NCI-H510A treated with DMSO at 0.1 percent for 48 hours (cell line): Measurements from ENCODE around the gene TOM1L1.
A peak's percentile ranks its signal among the peaks of the same experiment; 100 is the strongest.
"Not testable (repeated sequence)": the region's sequence is repeated elsewhere in the genome, so short reads cannot be mapped to it uniquely, and the experiment has no call there.

Source experiments
- DNase-seq: peaks from one replicate; lab custom pipeline; 2025; lab: John Stamatoyannopoulos, UW

Gene TOM1L1, protein sequence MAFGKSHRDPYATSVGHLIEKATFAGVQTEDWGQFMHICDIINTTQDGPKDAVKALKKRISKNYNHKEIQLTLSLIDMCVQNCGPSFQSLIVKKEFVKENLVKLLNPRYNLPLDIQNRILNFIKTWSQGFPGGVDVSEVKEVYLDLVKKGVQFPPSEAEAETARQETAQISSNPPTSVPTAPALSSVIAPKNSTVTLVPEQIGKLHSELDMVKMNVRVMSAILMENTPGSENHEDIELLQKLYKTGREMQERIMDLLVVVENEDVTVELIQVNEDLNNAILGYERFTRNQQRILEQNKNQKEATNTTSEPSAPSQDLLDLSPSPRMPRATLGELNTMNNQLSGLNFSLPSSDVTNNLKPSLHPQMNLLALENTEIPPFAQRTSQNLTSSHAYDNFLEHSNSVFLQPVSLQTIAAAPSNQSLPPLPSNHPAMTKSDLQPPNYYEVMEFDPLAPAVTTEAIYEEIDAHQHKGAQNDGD

GRCh38 chr17:54900457-54901229, at the start of gene TOM1L1:
Gene TOM1L1 (plus strand): TSS chr17:54900852. CDS start chr17:54900866, 14 bp downstream.
- peak; percentile 95 for DNase-seq

DNA sequence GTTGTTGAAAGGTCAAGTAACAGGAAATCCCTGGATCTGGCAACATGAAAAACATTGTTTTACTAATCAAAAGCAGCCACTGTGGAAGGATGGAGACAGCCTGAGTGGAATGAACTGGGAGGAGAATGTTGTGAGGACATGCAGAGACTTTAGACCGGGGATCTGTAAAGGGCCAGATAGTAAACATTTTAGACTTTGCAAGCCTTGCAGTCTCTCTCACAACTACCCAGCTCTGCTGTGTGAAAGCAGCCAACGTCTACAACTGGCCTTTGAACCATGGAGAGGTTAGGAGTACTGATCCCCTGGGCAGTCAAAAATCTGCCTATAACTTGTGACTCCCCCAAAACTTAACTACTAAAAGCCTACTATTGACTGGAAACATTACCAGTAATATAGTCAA, 41.5 kb upstream of the TOM1L1 start:
- DNase-seq, result no peak

DNA sequence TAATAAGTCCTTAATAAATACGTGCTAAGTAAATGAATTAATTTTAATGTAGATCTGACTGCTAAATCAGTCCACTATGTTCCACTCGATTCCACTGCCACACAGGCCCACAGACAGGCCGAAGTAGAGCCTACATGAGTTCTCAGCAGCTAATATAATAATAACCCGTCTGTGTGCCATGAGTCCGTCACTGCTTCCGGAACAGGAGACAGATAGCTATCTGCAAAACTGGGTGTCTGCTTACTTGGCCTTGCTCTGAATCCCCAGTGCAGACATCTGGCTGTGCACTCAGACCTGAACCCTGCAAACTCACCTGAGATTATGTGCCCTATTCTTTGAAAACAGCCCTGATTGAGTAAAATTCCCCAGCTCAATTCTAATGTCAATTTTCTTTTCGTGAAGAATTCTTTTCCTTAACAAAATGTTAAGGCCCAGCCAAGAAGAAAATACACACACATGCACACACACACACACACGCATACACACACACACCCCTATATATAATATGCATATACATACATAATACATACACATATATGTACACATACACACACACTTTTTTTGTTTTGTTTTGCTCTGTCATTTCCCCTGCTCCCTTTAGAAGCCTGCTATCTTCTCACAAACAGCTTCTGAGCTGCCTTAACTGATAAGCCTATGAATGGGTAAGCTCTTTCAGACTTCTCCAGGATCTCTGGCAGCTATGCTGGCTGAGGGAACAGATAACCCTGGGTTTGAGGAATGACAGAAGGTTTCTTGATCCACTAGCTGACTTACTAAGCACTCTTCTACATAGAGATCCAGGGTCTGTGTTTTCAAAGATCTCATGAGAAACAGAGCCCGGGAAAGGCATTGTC, 39.8 kb upstream of the TOM1L1 start:
- no peak for DNase-seq

DNA sequence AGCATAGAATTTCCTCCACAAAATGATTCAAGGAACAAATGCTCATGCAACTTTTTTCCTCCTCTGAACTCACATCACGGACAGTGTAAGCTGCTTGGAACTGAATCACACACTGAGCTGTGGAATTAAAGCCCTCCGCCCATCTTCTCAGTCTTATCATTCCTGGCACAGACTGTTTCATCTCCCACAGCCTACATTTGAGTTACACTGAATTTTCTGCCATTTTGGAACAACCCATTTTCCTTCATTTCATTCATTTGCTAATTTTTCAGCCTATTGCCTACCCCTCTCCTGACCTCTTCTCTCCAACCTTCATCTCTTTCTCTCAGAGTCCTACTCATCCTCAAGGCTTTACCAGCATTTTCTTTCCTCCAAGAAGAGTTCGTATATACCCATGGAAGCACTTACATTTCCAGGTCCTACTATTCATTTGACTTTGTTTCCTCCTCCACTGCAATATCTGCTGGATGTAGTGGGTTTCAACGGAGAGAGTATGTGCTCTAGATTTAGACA, 39.1 kb upstream of the TOM1L1 start:
- DNase-seq, result no peak

- no peak for DNase-seq
These were observed 37.5 kb upstream of the TOM1L1 start for GRCh38 chr17:54863176-54863575.

GRCh38 chr17:54864070-54864469, 36.6 kb upstream of the TOM1L1 start:
- no peak for DNase-seq

DNA sequence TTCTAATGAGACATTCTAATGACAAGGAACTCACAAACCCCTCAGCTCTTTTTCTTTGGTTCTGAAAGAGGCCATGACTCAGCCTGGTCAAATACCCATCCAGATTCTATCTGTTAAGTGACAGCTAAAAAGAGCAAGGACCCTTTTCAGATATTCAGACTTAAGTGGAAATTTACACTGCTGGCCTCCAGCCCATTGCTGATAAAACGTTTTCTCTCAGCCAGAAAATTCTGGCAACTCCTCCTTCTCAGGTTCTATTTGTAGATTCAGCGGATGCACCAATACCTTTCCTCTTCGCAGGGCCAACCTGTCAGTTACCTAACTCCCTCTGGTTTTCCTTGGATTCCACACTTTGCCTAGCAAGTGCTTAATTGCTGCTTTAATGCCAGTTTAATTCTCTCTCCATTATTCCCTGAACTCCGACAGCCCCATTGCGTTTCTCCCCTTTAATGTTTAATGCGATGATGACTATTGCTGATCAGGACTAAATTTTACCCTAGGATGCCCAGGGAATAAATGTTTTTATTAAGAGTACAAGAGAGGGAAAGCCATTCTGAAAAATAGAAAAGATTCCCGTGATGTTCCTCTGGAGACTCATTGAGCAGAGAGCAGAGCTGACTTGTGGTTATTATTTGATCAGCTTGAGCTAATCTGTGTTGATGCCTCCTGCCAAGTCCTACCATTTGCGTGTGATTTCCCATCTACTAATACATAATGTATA, 35.9 kb upstream of the TOM1L1 start:
- no peak for DNase-seq

DNA sequence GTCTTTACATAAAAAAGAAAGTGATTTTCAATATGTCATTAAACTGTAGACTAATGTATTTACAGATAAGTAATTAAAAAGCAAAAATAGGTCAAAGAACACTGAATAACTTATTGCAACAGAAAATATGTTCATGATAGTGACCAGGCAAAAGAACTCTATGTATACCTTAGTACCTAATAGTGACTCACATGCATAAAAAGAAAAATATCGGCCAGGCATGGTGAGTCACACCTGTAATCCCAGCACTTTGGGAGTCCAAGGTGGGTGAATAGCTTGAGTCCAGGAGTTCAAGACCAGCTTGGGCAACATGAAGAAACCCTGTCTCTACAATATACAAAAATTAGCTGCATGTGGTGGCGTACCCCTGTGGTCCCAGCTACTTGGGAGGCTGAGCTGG, 33.0 kb upstream of the TOM1L1 start:
- DNase-seq, result no peak

- no peak for DNase-seq
These were observed 29.9 kb upstream of the TOM1L1 start for GRCh38 chr17:54870671-54871175.

DNA sequence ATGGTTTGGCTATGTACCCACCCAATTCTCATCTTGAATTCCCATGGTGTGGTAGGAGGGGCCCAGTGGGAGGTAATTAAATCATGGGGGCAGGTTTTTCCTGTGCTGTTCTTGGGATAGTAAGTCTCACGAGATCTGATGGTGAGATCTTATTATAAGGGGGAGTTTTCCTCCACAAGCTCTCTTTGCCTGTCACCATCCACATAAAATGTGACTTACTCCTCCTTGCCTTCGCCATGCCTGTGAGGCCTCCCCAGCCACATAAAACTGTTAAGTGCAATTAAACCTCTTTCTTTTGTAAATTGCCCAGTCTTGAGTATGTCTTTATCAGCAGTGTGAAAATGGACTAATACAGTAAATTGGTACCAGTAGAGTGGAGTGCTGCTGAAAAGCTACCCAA, 24.7 kb upstream of the TOM1L1 start:
- DNase-seq, result not testable (repeated sequence)

GRCh38 chr17:54876656-54877195, 23.9 kb upstream of the TOM1L1 start:
- DNase-seq, result no peak

DNA sequence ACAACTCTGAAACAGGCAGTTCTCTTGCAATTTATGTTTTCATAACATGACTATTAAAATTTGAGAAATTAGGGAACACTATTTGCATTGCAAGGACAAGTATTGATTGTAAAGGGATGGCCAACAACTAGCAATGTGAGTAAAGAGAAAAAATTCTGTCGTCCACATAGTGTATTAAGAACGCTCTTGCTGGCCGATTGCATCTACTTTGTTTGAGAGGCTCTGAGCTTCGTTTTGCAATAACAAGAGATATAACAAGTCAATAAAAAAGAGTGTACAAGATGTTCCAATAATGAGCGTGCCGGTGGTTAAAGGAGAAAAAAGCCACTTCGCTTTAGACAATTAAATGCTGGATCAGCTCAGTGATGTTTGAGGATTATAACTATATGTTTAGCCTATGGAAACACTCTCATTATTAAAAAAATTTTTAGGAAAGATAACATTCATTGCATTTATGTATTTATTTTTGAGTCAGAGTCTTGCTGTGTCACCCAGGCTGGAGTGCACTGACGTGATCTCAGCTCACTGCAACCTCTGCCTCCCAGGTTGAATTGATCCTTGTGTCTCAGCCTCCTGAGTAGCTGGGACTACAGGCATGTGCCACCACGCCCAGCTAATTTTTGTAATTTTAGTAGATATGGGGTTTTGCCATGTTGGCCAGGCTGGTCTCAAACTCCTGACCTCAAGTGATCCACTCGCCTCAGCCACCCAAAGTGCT, 19.2 kb upstream of the TOM1L1 start:
- no peak for DNase-seq

GRCh38 chr17:54882371-54882770, 18.3 kb upstream of the TOM1L1 start:
- no peak for DNase-seq

GRCh38 chr17:54882950-54883349, 17.7 kb upstream of the TOM1L1 start:
- DNase-seq, result no peak

DNA sequence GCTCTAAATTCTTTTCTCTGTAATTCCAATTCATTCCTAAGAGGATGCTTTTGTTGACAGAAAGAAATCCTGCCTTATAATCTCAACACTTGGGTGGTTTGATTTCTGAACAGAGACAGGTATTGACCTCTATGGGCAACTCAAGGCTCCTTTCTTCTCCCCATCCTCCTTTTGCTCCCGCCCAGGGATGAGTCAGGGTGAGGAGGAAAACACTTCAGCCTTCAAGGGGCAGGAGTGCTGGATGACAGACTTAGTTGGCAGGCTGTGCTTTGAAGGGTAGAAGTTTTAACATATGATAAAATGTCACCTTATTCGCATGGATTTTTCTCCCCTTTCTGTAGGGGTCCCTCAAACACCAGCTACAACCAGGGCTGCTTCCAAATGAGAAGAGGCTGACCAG, 16.7 kb upstream of the TOM1L1 start:
- DNase-seq, result no peak

DNA sequence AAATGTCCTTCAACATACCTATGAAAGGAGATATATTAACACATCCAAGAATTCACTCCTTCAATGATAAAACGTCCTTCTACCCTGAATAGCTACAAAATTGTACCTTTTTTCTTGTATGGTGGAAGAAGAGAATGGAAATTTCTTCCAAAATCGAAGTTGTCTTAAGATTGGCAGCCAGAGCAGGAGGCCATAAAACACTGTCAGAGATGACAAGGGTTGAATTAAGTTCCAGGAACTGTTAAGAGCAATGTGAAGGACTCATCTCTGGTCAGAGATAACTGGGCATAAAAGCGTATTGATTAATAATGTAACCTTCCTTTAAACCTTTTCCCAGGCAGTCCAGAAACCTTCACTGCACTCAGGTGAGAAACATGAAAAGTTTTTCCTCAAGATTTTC, 12.9 kb upstream of the TOM1L1 start:
- no peak for DNase-seq

DNA sequence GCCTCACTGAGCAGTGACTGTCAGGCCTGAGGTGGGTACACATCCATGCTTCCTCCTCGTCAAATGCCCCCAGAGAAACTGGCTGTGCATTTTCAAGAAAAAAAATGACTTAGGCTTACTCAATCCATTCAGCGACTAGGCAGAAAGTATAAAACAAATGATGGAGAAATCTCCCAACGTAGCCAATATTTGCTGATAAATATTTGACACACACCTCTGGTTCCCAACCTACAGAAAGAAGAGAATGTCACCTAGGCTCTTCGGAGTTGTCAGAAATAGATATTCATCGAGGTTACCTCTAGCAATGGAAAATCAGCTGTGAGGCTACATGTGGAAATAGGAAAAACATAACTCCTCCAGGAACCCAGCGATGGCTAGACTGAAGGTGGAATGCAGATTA, 12.4 kb upstream of the TOM1L1 start:
- no peak for DNase-seq

- no peak for DNase-seq
These were observed 11.7 kb upstream of the TOM1L1 start for GRCh38 chr17:54888981-54889380.

DNA sequence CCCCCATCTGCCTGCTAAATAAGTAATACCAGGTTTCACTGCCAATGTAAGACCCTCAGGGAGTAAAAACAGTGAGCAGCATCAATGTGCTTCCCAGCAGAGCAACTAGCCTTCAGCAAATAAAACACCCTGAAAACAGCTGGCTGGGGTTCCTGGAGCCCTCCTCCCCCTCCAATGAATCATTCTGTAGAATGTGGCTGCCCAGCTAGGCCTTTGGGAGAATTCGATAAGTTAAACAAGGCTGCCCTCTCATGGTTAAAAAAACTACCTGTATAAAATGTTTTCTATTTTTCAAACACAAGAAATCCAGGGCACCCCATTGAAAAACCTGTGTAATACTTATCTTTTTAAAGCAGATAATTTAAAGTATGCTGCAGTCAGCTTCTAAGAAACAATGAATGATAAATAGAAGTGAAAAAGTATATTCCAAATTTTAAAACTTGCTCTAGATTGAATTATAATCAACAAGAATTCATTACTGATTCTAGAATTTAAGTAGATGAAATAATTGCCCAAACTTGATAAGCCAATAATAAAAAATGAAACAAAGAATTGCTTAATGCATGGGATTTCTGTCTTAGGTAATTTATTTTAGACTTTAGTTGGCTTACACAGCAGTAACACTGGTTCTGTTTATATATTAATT, 9.4 kb upstream of the TOM1L1 start:
- peak; percentile 71 for DNase-seq

DNA sequence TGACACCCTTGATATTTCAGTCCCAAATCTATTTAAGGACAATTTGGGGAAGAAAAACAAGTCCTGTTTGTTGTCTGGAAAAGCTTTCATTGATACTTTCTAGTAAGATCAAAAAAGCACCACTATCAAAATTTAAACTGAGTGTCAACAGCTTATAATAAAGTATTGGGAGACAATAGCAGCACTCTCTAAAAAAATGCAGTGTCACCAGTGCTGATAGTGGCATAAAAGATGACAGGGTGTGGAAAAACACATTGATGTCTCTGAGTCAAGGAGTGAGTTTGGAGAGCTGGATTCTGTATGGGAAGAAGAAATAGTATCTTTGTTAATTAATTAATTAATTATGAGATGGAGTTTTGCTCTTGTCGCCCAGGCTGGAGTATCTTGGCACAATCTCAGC, 8.3 kb upstream of the TOM1L1 start:
- DNase-seq, result no peak
